Motor neuron (in vitro differentiated cells): Measurements from ENCODE around the gene MAPK14. TPM values are rescaled to one million over a fixed set of nuclear protein-coding genes. Genes with fewer than 3 reads are reported as not detected.
A peak's percentile ranks its signal among the peaks of the same experiment; 100 is the strongest.
"Not testable (repeated sequence)": the region's sequence is repeated elsewhere in the genome, so short reads cannot be mapped to it uniquely, and the experiment has no call there.

ENCODE experiments used
- ATAC-seq, 8 experiments: fragments of 200-7000 bp; cut with Tn5 transposase; replicated peaks in 6 of 8; 2 replicates each; pipeline ENCODE4 v1.8.0; 2021; ENCODE audit warnings: mild to moderate bottlenecking in 8 of 8, moderate library complexity in 8 of 8
- H3K27ac ChIP-seq, 2 donors: fragments of 250-450 bp; sonication (Bioruptor Pico); 2 replicates each; pipeline ENCODE4 v1.9.0; 2021; ENCODE audit warnings: antibody characterized with exemption in 2 of 2, mild to moderate bottlenecking in 2 of 2, moderate library complexity in 1 of 2
- H3K4me1 ChIP-seq, 2 donors: fragments of 250-450 bp; sonication (Bioruptor Pico); replicated peaks in 1 of 2; 2 replicates each; pipeline ENCODE4 v1.6.1; 2021; ENCODE audit warnings: antibody characterized with exemption in 2 of 2, mild to moderate bottlenecking in 2 of 2, moderate library complexity in 1 of 2
- H3K4me3 ChIP-seq, 5 donors: fragments of 250-450 bp; sonication (Bioruptor Pico); 2 replicates each; pipeline ENCODE4 v1.9.0; 2021; ENCODE audit warnings: antibody characterized with exemption in 5 of 5, mild to moderate bottlenecking in 5 of 5, moderate library complexity in 4 of 5
- WGBS, 10 experiments: fragments of 450-650 bp; shearing (Covaris generic); methylation state at CpG; one replicate each; pipeline ENCODE4 v1.0.0; 2022; 5-methylcytosine and 5-hydroxymethylcytosine counted together
- in situ Hi-C, 9 experiments: fragments of 400-800 bp; cut with MboI; loops; one replicate each; pipeline ENCODE4 v1.15.0; 2021; ENCODE audit warnings: low sequenced_read_pairs in 9 of 9, low pct_unique_long_range_greater_than_20kb in 2 of 9; ENCODE audit not compliant: unreplicated experiment in 9 of 9
- total RNA-seq, 8 experiments: library from RNA; unstranded; fragments of 300-600 nt; gene quantifications; 2 replicates each; pipeline versions ENCODE4 v1.2.3 to v1.2.4, GENCODE V29; 2022

MAPK14 gene
- total RNA-seq, 8 experiments from 2014 or later, result 14.7 to 52.3 (median 21.9) TPM

GRCh38 chr6:36079601-36080000 lies 52.0 kb downstream of the MAPK14 start:
- ATAC-seq, result no peak
- H3K4me1 ChIP-seq, result no peaks in the 10 kb centered on the region
- in situ Hi-C loops, result no loop called here
- no peak overlapping the region for H3K4me3 ChIP-seq
- 47 to 100% (median 69%) methylated on average over 1 to 2 of the region's 2 CpGs; no CpG with 5 or more reads in 2 of the 10 experiments for WGBS, 10 experiments
- H3K27ac ChIP-seq, result no peak overlapping the region

GRCh38 chr6:36082318-36082717 lies 54.7 kb downstream of the MAPK14 start:
- Histone ChIP-seq H3K4me1 (no peaks in the 10 kb centered on the region), H3K4me3 (no peak overlapping the region), H3K27ac (no peak overlapping the region)
- no peak for ATAC-seq
- 100% methylated on average over 1 of the region's 1 CpG; no CpG with 5 or more reads in 8 of the 10 experiments for WGBS, 10 experiments
- in situ Hi-C loops, result no loop called here

GRCh38 chr6:36083446-36083845 lies 55.8 kb downstream of the MAPK14 start:
- WGBS, 10 experiments, result 90 to 100% methylated on average over 1 to 2 of the region's 3 CpGs; no CpG with 5 or more reads in 8 of the 10 experiments
- in situ Hi-C loops, result no loop called here
- no peaks in the 10 kb centered on the region for H3K4me1 ChIP-seq
- H3K27ac ChIP-seq, result no peak overlapping the region
- no peak for ATAC-seq
- no peak overlapping the region for H3K4me3 ChIP-seq

- WGBS, 10 experiments, result 92 to 100% (median 94%) methylated on average over 1 to 5 of the region's 5 CpGs; no CpG with 5 or more reads in 5 of the 10 experiments
- in situ Hi-C loops, ATAC-seq, H3K4me1 ChIP-seq, H3K27ac ChIP-seq, H3K4me3 ChIP-seq: not testable (repeated sequence)
Observed at GRCh38 chr6:36088204-36088603, 60.6 kb downstream of the MAPK14 start.

- in situ Hi-C loops, result no loop called here
- 78 to 100% (median 100%) methylated on average over 1 to 4 of the region's 5 CpGs; no CpG with 5 or more reads in 2 of the 10 experiments for WGBS, 10 experiments
Observed at GRCh38 chr6:36089048-36089447, 61.4 kb downstream of the MAPK14 start.

GRCh38 chr6:36094238-36094637 lies 66.6 kb downstream of the MAPK14 start:
- no peak for ATAC-seq
- WGBS, 10 experiments, result 83 to 100% (median 98%) methylated on average over 1 to 2 of the region's 2 CpGs; no CpG with 5 or more reads in 2 of the 10 experiments
- Histone ChIP-seq H3K4me3 (no peak overlapping the region), H3K4me1 (no peaks in the 10 kb centered on the region), H3K27ac (no peak overlapping the region)
- in situ Hi-C loops, result no loop called here

More at GRCh38 chr6:36089048-36089447, 61.4 kb downstream of the MAPK14 start:
- Histone ChIP-seq H3K4me1 (no peaks in the 10 kb centered on the region), H3K4me3 (no peak overlapping the region), H3K27ac (no peak overlapping the region)
- ATAC-seq, result no peak

- Histone ChIP-seq H3K4me1 (no peaks in the 10 kb centered on the region), H3K4me3 (no peak overlapping the region), H3K27ac (no peak overlapping the region)
- peak; percentile 91 to 100 (median 96) for ATAC-seq
- 0 to 17% (median 9%) methylated on average over 3 to 9 of the region's 9 CpGs; no CpG with 5 or more reads in 2 of the 10 experiments for WGBS, 10 experiments
- in situ Hi-C loops, result no loop called here
Observed at GRCh38 chr6:36094753-36095496, 67.3 kb downstream of the MAPK14 start.

GRCh38 chr6:36095497-36096391 lies 68.1 kb downstream of the MAPK14 start:
- 71 to 88% (median 84%) methylated on average over 3 to 8 of the region's 8 CpGs for WGBS, 10 experiments
- peak in 7 of 8 experiments; percentile 19 to 45 (median 27) for ATAC-seq
- in situ Hi-C loops, result no loop called here
- Histone ChIP-seq H3K4me1 (no peaks in the 10 kb centered on the region), H3K27ac (no peak overlapping the region), H3K4me3 (no peak overlapping the region)

- WGBS, 10 experiments, result 40 to 100% (median 80%) methylated on average over 1 to 3 of the region's 3 CpGs
- Histone ChIP-seq H3K4me1 (no peaks in the 10 kb centered on the region), H3K27ac (no peak overlapping the region), H3K4me3 (no peak overlapping the region)
- ATAC-seq, result no peak
- in situ Hi-C loops, result no loop called here
Observed at GRCh38 chr6:36098253-36098919, 70.8 kb downstream of the MAPK14 start.

GRCh38 chr6:36098920-36099647 lies 71.5 kb downstream of the MAPK14 start:
- no peaks in the 10 kb centered on the region for H3K4me1 ChIP-seq
- no peak overlapping the region for H3K4me3 ChIP-seq
- H3K27ac ChIP-seq, result no peak overlapping the region
- 60 to 90% (median 82%) methylated on average over 1 to 5 of the region's 5 CpGs for WGBS, 10 experiments
- in situ Hi-C loops, result no loop called here
- ATAC-seq, result peak in 1 of 8 experiments; percentile 47

GRCh38 chr6:36099869-36100483 lies 72.4 kb downstream of the MAPK14 start:
- no peaks in the 10 kb centered on the region for H3K4me1 ChIP-seq
- no peak overlapping the region for H3K4me3 ChIP-seq
- H3K27ac ChIP-seq, result no peak overlapping the region
- WGBS, 10 experiments, result 63 to 100% (median 93%) methylated on average over 1 to 6 of the region's 6 CpGs; no CpG with 5 or more reads in 4 of the 10 experiments
- in situ Hi-C loops, result no loop called here
- ATAC-seq, result no peak

GRCh38 chr6:36101691-36102090 lies 74.1 kb downstream of the MAPK14 start:
- 94 to 100% (median 100%) methylated on average over 2 to 3 of the region's 3 CpGs; no CpG with 5 or more reads in 6 of the 10 experiments for WGBS, 10 experiments
- H3K4me1 ChIP-seq, result no peaks in the 10 kb centered on the region
- ATAC-seq, result no peak
- H3K27ac ChIP-seq, result no peak overlapping the region
- no peak overlapping the region for H3K4me3 ChIP-seq
- in situ Hi-C loops, result no loop called here
